Measurements from ENCODE around the gene USP24.
"Not testable (repeated sequence)": the region's sequence is repeated elsewhere in the genome, so short reads cannot be mapped to it uniquely, and the experiment has no call there.

The USP24 gene

GRCh38 chr1:55120538-55120937, 94.6 kb downstream of the USP24 start:
- DNase-seq (ENCODE audit: low read depth, low spot score): no peak

GRCh38 chr1:55118651-55119329, 96.4 kb downstream of the USP24 start:
- no peak for DNase-seq (ENCODE audit: low read depth, low spot score)

- DNase-seq (ENCODE audit: low read depth, low spot score): no peak
These were observed 97.2 kb downstream of the USP24 start for GRCh38 chr1:55117941-55118340.

GRCh38 chr1:55109005-55109404, 106.2 kb downstream of the USP24 start:
- not testable (repeated sequence) for DNase-seq (ENCODE audit: low read depth, low spot score)

- DNase-seq (ENCODE audit: low read depth, low spot score): no peak
These were observed 108.1 kb downstream of the USP24 start for GRCh38 chr1:55107101-55107500.

- no peak for DNase-seq (ENCODE audit: low read depth, low spot score)
These were observed 111.3 kb downstream of the USP24 start for GRCh38 chr1:55103891-55104290.

- no peak for DNase-seq (ENCODE audit: low read depth, low spot score)
These were observed 120.1 kb downstream of the USP24 start for GRCh38 chr1:55095095-55095494.

GRCh38 chr1:55092475-55092874, 122.7 kb downstream of the USP24 start:
- no peak for DNase-seq (ENCODE audit: low read depth, low spot score)

GRCh38 chr1:55089683-55090082, 125.5 kb downstream of the USP24 start:
- DNase-seq (ENCODE audit: low read depth, low spot score): no peak

- no peak for DNase-seq (ENCODE audit: low read depth, low spot score)
These were observed 126.8 kb downstream of the USP24 start for GRCh38 chr1:55088413-55088812.

GRCh38 chr1:55087439-55087838, 127.7 kb downstream of the USP24 start:
- DNase-seq (ENCODE audit: low read depth, low spot score): no peak

- no peak for DNase-seq (ENCODE audit: low read depth, low spot score)
These were observed 130.9 kb downstream of the USP24 start for GRCh38 chr1:55084257-55084656.

- no peak for DNase-seq (ENCODE audit: low read depth, low spot score)
These were observed 133.3 kb downstream of the USP24 start for GRCh38 chr1:55081905-55082296.

- no peak for DNase-seq (ENCODE audit: low read depth, low spot score)
These were observed 133.8 kb downstream of the USP24 start for GRCh38 chr1:55081188-55081904.

- DNase-seq (ENCODE audit: low read depth, low spot score): no peak
These were observed 135.5 kb downstream of the USP24 start for GRCh38 chr1:55079651-55080050.

- no peak for DNase-seq (ENCODE audit: low read depth, low spot score)
These were observed 136.7 kb downstream of the USP24 start for GRCh38 chr1:55078470-55078869.

GRCh38 chr1:55076356-55076755, 138.8 kb downstream of the USP24 start:
- DNase-seq (ENCODE audit: low read depth, low spot score): no peak

- DNase-seq (ENCODE audit: low read depth, low spot score): no peak
These were observed 140.7 kb downstream of the USP24 start for GRCh38 chr1:55074455-55074854.

GRCh38 chr1:55073187-55073916, 141.8 kb downstream of the USP24 start:
- no peak for DNase-seq (ENCODE audit: low read depth, low spot score)

GRCh38 chr1:55071477-55071876, 143.7 kb downstream of the USP24 start:
- DNase-seq (ENCODE audit: low read depth, low spot score): no peak

GRCh38 chr1:55070293-55071164, 144.6 kb downstream of the USP24 start:
- no peak for DNase-seq (ENCODE audit: low read depth, low spot score)

GRCh38 chr1:55069280-55069679, 145.9 kb downstream of the USP24 start:
- DNase-seq (ENCODE audit: low read depth, low spot score): no peak
